HEK293 (cell line): ENCODE data around the gene LPGAT1.

Experiments
- CTCF ChIA-PET: fragments of 350-600 bp; formaldehyde crosslinking; extraction: SDS; loops from one replicate; lab custom pipeline; 2021; ENCODE audit warnings: antibody characterized with exemption; lab: Yijun Ruan, JAX
- POLR2A ChIA-PET: fragments of 300-600 bp; formaldehyde crosslinking; extraction: SDS; loops from one replicate; lab custom pipeline; 2020; ENCODE audit warnings: antibody characterized with exemption, inconsistent platforms; lab: Yijun Ruan, JAX
- H3K27ac ChIP-seq: fragments of 200-500 bp; sonication (Bioruptor generic); 2 replicates; pipeline ENCODE4 v1.5.1; 2014; ENCODE audit warnings: low read depth, low read length, control low read depth, inconsistent platforms; ENCODE audit errors: extremely low read depth
- H3K36me3 ChIP-seq, 2 experiments: fragments of 200-500 bp in 1 of 2; sonication (Bioruptor generic) in 1 of 2; 1 replicate in 1 of 2; 2 replicates in 1 of 2; pipeline ENCODE4 v1.5.1; 2014 to 2017; ENCODE audit warnings: inconsistent platforms in 2 of 2, low read length in 2 of 2; ENCODE audit not compliant: control insufficient read depth in 2 of 2, insufficient read depth in 1 of 2
- H3K4me1 ChIP-seq: fragments of 200-500 bp; sonication (Bioruptor generic); 2 replicates; pipeline ENCODE4 v1.5.1; 2014; ENCODE audit warnings: mild to moderate bottlenecking, low read length, inconsistent platforms; ENCODE audit not compliant: control insufficient read depth, insufficient read depth
- H3K4me3 ChIP-seq: 2 replicates; pipeline ENCODE4 v1.5.1; 2011; ENCODE audit warnings: low read depth, mild to moderate bottlenecking, control low read depth, low read length, moderate library complexity
- H3K9me3 ChIP-seq: fragments of 200-500 bp; sonication (Bioruptor generic); 2 replicates; pipeline ENCODE4 v1.5.1; 2014; ENCODE audit warnings: low read depth, low read length, inconsistent platforms; ENCODE audit not compliant: control insufficient read depth, insufficient read depth
- HOXD13 ChIP-seq: sonication (generic); formaldehyde crosslinking; IDR thresholded peaks from 2 replicates; pipeline ENCODE4 v1.8.0; 2022; ENCODE audit warnings: missing genetic modification reagents, borderline replicate concordance
- MEIS1 ChIP-seq: sonication (generic); formaldehyde crosslinking; IDR thresholded peaks from 2 replicates; pipeline ENCODE4 v1.8.1; 2022; ENCODE audit warnings: missing genetic modification reagents, mild to moderate bottlenecking, borderline replicate concordance
- PRDM1 ChIP-seq: fragments of 450-650 bp; formaldehyde crosslinking; IDR thresholded peaks from 2 replicates; pipeline ENCODE4; 2016; ENCODE audit warnings: missing biosample characterization, missing genetic modification characterization
- SCRT1 ChIP-seq: fragments of 450-650 bp; formaldehyde crosslinking; IDR thresholded peaks from 2 replicates; pipeline ENCODE4 v1.5.1; 2016; ENCODE audit warnings: missing biosample characterization, missing genetic modification characterization, borderline replicate concordance
- SP3 ChIP-seq: fragments of 450-650 bp; formaldehyde crosslinking; IDR thresholded peaks from 2 replicates; pipeline ENCODE4 v1.5.1; 2016; ENCODE audit warnings: missing biosample characterization, missing genetic modification characterization
- TRIM28 ChIP-seq: IDR thresholded peaks from 2 replicates; pipeline ENCODE4 v1.6.1; 2011; ENCODE audit warnings: low read length, control low read depth, borderline replicate concordance
- TSHZ1 ChIP-seq: fragments of 450-650 bp; formaldehyde crosslinking; IDR thresholded peaks from 2 replicates; pipeline ENCODE4 v1.5.1; 2016; ENCODE audit warnings: missing biosample characterization, missing genetic modification characterization, borderline replicate concordance
- ZBTB21 ChIP-seq: fragments of 450-650 bp; formaldehyde crosslinking; IDR thresholded peaks from 2 replicates; pipeline ENCODE4 v1.5.1; 2017; ENCODE audit warnings: missing biosample characterization, missing genetic modification characterization
- ZBTB49 ChIP-seq: fragments of 450-650 bp; formaldehyde crosslinking; IDR thresholded peaks from 2 replicates; pipeline ENCODE4 v1.5.1; 2016; ENCODE audit warnings: missing biosample characterization, missing genetic modification characterization, low read depth
- ZFHX2 ChIP-seq: fragments of 450-650 bp; formaldehyde crosslinking; conservative IDR thresholded peaks from 2 replicates; pipeline ENCODE4 v1.5.1; 2016; ENCODE audit warnings: missing biosample characterization, missing genetic modification characterization
- ZNF112 ChIP-seq: fragments of 450-650 bp; formaldehyde crosslinking; IDR thresholded peaks from 2 replicates; pipeline ENCODE4 v1.5.0; 2017; ENCODE audit warnings: missing biosample characterization, missing genetic modification characterization
- ZNF157 ChIP-seq: fragments of 450-650 bp; formaldehyde crosslinking; IDR thresholded peaks from 2 replicates; pipeline ENCODE4 v1.5.1; 2016; ENCODE audit warnings: missing biosample characterization, missing genetic modification characterization
- ZNF174 ChIP-seq: fragments of 450-650 bp; formaldehyde crosslinking; IDR thresholded peaks from 2 replicates; pipeline ENCODE4 v1.5.0; 2017; ENCODE audit warnings: missing biosample characterization, mild to moderate bottlenecking, missing genetic modification characterization
- ZNF214 ChIP-seq: fragments of 450-650 bp; formaldehyde crosslinking; IDR thresholded peaks from 2 replicates; pipeline ENCODE4 v1.5.1; 2017; ENCODE audit warnings: missing biosample characterization, mild to moderate bottlenecking, missing genetic modification characterization, borderline replicate concordance
- ZNF560 ChIP-seq: fragments of 450-650 bp; formaldehyde crosslinking; IDR thresholded peaks from 2 replicates; pipeline ENCODE4 v1.5.1; 2017; ENCODE audit warnings: missing biosample characterization, missing genetic modification characterization, borderline replicate concordance
- ZNF571 ChIP-seq: fragments of 450-650 bp; formaldehyde crosslinking; IDR thresholded peaks from 2 replicates; pipeline ENCODE4 v1.5.0; 2017; ENCODE audit warnings: missing biosample characterization, missing genetic modification characterization
- ZNF792 ChIP-seq: fragments of 450-650 bp; formaldehyde crosslinking; IDR thresholded peaks from 2 replicates; pipeline ENCODE4 v1.5.1; 2016; ENCODE audit warnings: missing biosample characterization, missing genetic modification characterization
- ZNF843 ChIP-seq: fragments of 450-650 bp; formaldehyde crosslinking; IDR thresholded peaks from 2 replicates; pipeline ENCODE4 v1.5.1; 2016; ENCODE audit warnings: missing biosample characterization, missing genetic modification characterization
- TF ChIP-seq, protein P1 (sequence below): fragments of 450-650 bp; formaldehyde crosslinking; IDR thresholded peaks from 2 replicates; pipeline ENCODE4 v1.5.1; 2016; ENCODE audit warnings: missing biosample characterization, missing genetic modification characterization
- TF ChIP-seq, protein P2 (sequence below): fragments of 450-650 bp; formaldehyde crosslinking; IDR thresholded peaks from 2 replicates; pipeline ENCODE4 v1.5.1; 2016; ENCODE audit warnings: missing biosample characterization, missing genetic modification characterization

Gene LPGAT1

DNA sequence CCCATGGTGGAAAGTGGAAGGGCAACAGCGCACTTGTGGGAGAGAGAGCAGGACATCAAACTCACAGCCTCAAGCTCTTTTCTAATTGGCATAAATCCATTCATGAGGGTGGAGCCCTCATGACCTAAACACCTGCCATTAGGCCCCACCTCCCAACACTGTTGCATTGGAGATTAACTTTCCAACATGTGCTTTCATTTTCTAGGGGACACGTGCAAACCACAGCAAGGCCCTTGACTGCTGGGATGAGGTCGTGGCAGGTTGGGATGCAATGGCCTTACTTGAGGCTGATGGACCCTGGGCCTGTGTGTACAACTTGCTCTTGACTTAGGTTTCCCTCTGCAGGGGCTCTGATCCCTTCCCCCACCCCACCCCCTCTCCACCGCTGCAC lies 119.3 kb downstream of the LPGAT1 start:
- no peaks in the 10 kb centered on the region for H3K9me3 ChIP-seq
- H3K4me3 ChIP-seq = no peak overlapping the region
- ChIA-PET CTCF (interaction anchor here (0.6 to 4.0 kb wide), 3 partner anchors 13 to 42 kb away, joined by 3 to 18 read pairs (median 3); no protein-coding TSS in a partner anchor), POLR2A (no interaction called here)
- H3K36me3 ChIP-seq = no peaks in the 10 kb centered on the region
- H3K4me1 ChIP-seq = no peaks in the 10 kb centered on the region
- H3K27ac ChIP-seq = no peak overlapping the region
- TF ChIP-seq ZNF157 (tag by site-specific recombination) (no peak), ZNF792 (tag by site-specific recombination) (no peak), PRDM1 (tag by site-specific recombination) (peak; percentile 29; the same call in 1 of the 2 replicates), ZNF571 (tag by site-specific recombination) (no peak)

- TF ChIP-seq ZNF843 (tag by site-specific recombination) = no peak
- H3K4me3 ChIP-seq = no peak overlapping the region
- ChIA-PET CTCF (interaction anchor here (0.6 to 4.0 kb wide), 4 partner anchors 12 to 324 kb away, joined by 3 to 18 read pairs (median 4); no protein-coding TSS in a partner anchor), POLR2A (no interaction called here)
- no peaks in the 10 kb centered on the region for H3K9me3 ChIP-seq
- no peaks in the 10 kb centered on the region for H3K4me1 ChIP-seq
- H3K36me3 ChIP-seq = no peaks in the 10 kb centered on the region
- no peak overlapping the region for H3K27ac ChIP-seq
Measured at GRCh38 chr1:211710566-211711314, 119.8 kb downstream of the LPGAT1 start.

GRCh38 chr1:211708926-211709325 lies 121.6 kb downstream of the LPGAT1 start:
- POLR2A ChIA-PET = no interaction called here
- no peaks in the 10 kb centered on the region for H3K9me3 ChIP-seq
- CTCF ChIA-PET = interaction anchor here (0.8 to 4.0 kb wide), 2 partner anchors 10 to 24 kb away, joined by 3 to 18 read pairs; no protein-coding TSS in a partner anchor
- H3K27ac ChIP-seq = no peak overlapping the region
- H3K4me1 ChIP-seq = no peaks in the 10 kb centered on the region
- no peak overlapping the region for H3K4me3 ChIP-seq
- TF ChIP-seq ZNF112 (tag by site-specific recombination) (no peak), ZNF560 (no peak), ZFHX2 (tag by site-specific recombination) (no peak), ZBTB21 (no peak), TRIM28 (no peak), HOXD13 (no peak), SP3 (tag by site-specific recombination) (no peak)
- TF ChIP-seq, protein P1, sequence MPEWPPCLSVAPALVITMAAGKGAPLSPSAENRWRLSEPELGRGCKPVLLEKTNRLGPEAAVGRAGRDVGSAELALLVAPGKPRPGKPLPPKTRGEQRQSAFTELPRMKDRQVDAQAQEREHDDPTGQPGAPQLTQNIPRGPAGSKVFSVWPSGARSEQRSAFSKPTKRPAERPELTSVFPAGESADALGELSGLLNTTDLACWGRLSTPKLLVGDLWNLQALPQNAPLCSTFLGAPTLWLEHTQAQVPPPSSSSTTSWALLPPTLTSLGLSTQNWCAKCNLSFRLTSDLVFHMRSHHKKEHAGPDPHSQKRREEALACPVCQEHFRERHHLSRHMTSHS (tag by site-specific recombination) = no peak
- no peaks in the 10 kb centered on the region for H3K36me3 ChIP-seq

DNA sequence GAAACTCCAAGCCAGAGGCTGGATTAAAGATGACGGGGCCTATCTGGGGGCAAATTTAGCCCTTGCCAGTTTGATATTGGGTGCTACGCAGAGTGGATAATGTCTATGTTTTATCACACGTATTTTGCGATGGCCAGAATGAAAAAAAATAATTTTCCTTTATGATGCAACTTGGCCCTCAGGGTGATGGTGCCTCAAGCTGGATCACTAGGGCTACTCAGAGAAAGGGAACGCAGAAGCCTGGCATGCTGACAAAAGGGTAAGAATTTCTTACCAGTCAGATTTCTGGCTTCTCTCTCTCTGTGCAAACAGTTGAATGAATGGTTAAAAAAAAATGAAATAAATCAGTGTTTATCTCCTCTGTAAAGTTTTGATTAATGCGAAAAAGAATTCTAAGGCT lies 122.6 kb downstream of the LPGAT1 start:
- H3K27ac ChIP-seq = no peak overlapping the region
- H3K36me3 ChIP-seq = no peaks in the 10 kb centered on the region
- H3K4me3 ChIP-seq = no peak overlapping the region
- H3K9me3 ChIP-seq = no peaks in the 10 kb centered on the region
- no peaks in the 10 kb centered on the region for H3K4me1 ChIP-seq
- POLR2A ChIA-PET = no interaction called here
- CTCF ChIA-PET = interaction anchor here (0.7 to 4.0 kb wide), 2 partner anchors 9 to 288 kb away, joined by 3 to 18 read pairs; no protein-coding TSS in a partner anchor
- no peak for TF ChIP-seq ZNF157 (tag by site-specific recombination)
- no peak for TF ChIP-seq TSHZ1 (tag by site-specific recombination)
- no peak for TF ChIP-seq SCRT1
- no peak for TF ChIP-seq ZNF174 (tag by site-specific recombination)
- no peak for TF ChIP-seq ZBTB49
- no peak for TF ChIP-seq MEIS1 (CRISPR knock-in tag)
- TF ChIP-seq ZBTB21 = no peak
- no peak for TF ChIP-seq ZNF214 (tag by site-specific recombination)
- TF ChIP-seq, protein P2, sequence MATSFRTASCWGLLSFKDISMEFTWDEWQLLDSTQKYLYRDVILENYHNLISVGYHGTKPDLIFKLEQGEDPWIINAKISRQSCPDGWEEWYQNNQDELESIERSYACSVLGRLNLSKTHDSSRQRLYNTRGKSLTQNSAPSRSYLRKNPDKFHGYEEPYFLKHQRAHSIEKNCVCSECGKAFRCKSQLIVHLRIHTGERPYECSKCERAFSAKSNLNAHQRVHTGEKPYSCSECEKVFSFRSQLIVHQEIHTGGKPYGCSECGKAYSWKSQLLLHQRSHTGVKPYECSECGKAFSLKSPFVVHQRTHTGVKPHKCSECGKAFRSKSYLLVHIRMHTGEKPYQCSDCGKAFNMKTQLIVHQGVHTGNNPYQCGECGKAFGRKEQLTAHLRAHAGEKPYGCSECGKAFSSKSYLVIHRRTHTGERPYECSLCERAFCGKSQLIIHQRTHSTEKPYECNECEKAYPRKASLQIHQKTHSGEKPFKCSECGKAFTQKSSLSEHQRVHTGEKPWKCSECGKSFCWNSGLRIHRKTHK (tag by site-specific recombination) = no peak
